HG03139 (cell line): ENCODE results near the gene AGBL4.
A peak's percentile ranks its signal among the peaks of the same experiment; 100 is the strongest.

Experiments used
- ATAC-seq: cut with Tn5 transposase; IDR thresholded peaks from one replicate; pipeline ENCODE4 v1.9.1; 2021; ENCODE audit not compliant: unreplicated experiment

The AGBL4 gene

DNA sequence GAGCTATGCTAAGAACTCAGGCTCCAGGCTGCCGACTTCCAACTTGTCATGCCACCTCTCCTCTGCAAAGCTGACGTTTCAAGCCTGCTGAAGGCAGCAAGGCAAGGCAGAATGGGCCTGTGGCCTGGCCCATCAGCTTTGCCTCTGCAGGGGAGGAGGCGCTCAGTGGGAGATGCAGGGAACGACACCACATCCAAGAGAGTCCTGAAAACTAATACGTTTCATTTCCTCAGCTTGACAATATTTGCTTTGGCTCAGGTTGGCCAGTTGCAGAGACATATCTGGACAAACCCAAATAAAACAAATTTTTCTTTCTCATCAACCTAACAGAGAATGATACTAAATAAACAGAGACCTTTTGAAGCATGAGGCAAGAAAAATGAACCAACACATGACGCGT, 1282.4 kb downstream of the AGBL4 start:
- ATAC-seq: no peak

DNA sequence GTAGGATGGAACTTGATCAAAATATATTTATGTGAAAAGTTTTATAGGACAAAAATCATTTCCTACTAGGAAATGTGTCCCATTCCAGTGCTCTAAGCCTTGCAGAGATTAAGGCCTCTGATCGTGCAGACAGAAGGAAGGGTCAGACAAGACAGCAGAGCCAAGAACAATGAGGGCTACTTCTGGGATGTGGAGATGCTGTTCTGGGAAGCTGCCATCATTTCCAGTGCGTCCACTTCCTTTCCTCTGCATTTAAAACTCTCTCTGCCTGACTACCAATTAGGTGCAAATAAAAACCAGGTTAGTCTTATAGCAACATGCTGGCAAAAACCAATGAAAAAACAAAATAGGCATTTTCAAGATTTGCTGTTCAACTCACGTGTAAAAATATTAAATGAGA, 1283.1 kb downstream of the AGBL4 start:
- no peak for ATAC-seq

DNA sequence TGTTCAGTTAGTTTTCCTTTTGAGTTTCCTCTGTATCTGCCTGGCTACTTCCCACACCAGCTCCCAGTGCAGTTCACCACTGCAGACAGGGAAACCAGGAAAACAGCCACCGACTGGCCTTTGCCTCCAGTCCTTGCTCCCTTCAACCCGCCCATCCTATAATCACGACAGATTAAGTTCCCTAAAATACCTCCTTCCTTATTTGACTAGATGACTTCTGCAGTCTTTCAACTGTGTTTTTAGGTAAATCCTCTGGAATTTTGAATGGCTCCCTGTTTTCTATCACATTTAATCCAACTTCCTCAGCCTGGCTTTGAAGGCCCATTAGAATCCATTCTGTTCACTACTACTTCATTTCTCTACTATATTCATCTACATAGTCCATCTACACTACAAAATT, 1284.7 kb downstream of the AGBL4 start:
- no peak for ATAC-seq

DNA sequence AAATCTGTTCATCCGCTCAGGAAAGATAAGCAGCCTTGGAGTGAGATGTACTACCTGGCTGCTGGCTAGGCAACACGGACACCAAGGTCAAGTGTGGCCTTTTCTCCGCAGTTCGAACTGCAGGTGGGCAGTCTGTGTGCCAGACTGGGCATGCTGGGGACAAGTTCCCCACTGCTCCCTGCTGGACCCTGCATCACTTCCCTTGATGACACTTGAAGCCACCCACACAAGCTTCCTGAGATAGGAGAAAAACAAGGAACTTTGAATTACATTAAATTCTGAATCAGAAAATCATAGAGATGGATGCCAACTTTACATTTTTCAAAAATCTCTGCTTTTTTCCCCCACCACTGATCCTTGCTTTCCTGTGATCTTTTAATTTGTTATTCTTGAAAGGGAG, 1285.4 kb downstream of the AGBL4 start:
- no peak for ATAC-seq

DNA sequence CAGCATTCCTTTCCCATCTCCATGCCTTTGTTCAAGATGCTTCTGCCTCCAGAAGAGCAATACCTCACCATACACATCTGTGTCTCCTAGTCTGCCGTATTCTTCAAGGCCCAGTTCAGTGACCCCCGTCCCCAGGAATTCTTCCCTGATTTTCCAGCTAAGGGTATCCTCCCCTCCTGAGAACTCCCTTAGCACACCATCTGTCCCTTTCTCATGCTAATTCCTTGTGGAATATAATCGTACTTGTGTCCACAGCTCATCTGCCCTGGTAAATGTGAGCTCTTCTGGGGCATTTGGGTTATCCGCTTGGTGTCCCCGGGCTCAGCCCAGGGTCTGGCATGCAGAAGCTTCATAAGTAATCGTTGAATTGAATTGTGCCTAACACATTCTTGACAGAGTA, 1288.0 kb downstream of the AGBL4 start:
- no peak for ATAC-seq

DNA sequence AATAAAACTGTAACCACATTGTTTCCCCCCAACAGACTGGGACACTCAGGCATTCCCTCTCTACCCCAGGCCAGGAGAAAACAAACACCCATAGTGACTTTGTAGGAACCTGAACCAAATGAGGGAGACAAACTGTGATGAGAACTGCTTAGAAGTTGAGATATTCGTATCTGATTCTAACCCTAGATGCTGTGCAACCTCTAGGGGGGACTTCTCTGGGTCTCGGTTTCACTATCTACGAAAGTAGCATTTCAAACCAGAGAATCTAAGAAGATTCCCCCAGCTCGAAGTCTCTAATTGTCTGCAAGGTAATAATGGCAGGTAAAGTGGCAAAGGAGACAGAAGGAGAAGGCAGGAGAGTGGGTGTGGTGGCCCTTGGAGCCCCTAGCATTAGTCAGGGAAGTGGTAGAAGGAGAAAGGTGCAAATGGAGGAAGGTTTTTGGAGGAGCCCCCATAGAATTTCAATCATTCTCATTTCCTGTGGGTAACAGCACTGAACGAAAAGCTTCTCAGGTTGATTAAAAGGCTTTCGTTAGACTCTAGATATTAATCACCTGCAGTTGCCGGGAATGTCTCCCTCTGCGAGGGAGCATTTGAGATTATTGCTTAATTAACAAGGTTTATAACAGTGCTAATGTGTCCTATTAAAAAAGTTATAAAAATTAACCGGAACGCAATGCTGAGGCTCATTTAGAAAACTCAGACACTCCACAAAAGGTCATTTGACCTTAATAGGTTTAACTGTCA, 1293.4 kb downstream of the AGBL4 start:
- peak; percentile 59 for ATAC-seq

DNA sequence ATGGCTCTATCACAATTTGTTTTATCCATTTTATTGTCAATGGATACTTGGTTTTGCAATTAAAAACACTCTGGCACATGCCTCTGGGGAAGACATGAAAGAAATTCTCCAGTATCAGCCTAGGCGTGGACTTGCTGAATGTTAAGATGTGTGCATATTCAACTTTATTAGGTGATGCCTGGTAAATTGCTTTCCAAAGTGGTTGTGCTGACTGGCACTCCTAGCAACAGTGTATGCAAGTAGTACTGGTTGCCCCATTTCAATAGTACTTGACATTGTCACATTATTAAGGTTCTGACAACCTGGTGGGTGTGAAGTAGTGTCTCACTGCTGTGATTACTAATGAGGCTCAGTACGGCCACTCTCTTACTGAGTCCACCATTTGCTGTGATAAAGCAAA, 1295.2 kb downstream of the AGBL4 start:
- ATAC-seq: no peak

DNA sequence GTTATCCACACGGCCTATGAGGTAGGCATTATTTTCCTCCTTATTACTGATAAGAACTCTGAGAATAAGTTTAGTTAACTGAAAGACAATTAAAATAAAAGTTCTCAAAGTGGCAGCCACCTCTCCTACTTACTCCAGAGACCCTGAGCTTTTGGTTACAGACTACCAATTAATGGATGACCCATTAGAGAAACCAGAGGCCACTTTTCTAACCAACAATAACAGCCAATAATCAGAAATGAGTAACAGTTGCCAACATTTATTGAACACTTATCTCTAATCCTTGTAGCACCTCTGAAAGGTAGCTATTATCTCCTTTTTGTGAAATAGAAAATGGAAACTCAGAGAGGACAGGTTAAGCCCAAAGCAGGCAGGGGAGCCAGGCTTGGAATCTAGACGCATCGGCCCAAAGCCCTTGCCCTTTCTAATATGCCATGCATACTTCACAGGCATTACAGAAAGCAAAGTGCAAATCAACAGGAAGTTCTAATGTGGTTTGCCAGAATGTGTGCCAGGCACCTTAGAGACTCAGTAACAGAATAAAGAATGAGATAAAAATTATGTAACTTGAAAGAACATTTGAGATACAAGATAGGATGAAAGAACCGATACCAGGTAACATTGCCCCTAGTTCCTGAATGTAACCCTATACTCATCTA, 1297.1 kb downstream of the AGBL4 start:
- ATAC-seq: no peak

DNA sequence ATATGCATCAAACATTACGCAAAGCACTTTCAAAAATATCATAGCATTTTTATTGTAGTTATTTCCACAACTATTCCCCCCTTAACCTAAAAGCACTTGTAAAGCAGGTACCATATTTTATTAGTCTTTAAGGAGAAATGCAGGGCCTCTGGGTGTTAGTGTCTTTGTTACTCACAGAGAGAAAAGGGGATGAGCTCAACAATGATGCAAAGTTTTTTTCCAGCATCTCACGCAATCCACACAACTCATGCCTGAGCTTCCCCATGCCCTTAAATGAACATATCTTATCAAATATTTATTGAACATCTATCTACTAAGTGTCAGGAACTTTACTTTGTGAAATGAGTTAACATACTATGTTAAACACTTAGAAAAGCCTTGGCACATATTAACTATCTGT, 1297.6 kb downstream of the AGBL4 start:
- no peak for ATAC-seq

DNA sequence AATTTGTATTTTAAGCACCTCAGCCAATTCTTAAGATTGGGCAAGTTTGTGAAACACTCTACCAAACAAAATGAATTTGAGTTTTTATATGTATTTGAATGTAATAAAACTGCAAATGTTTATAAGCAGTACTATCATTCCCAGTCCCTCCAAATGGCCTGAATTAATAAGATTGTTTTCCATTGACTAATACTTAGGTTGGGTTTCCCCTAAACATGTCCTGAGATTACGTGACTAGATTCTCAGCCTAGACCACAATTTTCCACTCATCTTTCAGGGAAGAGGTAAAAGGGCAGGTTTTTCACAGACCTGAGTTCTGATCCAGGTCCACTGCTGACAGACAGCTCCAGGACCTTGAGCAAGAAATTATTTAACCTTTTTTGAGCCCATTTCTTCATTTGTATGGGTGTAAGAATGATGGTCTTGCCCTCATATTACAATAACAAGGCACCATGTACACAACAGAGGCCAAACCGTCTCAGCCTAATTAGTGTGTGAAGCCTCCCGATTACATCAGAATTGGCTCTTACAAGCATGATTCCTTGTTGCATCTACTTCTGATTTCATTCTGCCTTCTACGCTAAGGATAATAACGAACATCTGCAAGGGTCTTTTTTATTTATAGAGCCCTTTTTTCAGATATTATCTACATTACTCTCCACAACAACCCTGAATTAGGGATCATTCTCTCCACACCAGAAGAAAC, 1298.3 kb downstream of the AGBL4 start:
- no peak for ATAC-seq

DNA sequence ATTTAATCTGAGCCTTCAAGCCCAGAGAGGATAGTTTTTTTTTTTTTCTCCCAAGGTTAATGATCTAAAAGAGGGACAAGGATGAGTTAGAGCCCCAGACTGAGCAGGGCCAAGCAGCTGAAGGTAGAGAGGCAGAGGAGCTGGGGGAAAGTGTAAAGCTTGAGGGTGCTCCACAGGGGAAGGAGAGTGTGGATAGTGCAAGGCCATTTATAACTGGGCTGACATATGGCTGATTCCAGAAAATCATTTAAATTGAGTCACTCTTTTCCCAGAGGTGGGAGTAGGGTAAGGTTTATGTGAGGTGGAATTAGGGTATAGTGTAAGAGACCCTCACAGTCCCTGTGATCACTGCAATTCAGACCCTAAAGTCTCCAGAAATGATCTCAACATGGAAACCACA, 1302.8 kb downstream of the AGBL4 start:
- no peak for ATAC-seq

DNA sequence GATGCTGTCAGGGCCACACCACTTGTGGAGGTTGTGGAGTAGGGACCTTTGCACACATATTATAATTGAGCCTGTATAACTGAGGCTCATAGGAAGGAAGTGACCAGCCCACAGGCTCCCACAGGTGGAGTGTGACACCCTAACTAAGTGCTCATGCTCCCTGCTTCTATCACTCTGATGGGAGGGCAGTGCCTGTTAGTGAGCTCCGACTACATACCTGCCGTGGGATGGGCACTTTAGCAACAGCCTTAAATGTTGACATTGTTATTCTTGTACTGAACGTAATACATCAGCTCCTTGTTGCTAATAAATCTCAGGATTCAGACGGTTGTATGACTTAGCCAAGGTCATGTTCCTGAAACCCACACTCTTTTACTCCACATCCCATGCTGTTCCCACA, 1305.0 kb downstream of the AGBL4 start:
- ATAC-seq: no peak

DNA sequence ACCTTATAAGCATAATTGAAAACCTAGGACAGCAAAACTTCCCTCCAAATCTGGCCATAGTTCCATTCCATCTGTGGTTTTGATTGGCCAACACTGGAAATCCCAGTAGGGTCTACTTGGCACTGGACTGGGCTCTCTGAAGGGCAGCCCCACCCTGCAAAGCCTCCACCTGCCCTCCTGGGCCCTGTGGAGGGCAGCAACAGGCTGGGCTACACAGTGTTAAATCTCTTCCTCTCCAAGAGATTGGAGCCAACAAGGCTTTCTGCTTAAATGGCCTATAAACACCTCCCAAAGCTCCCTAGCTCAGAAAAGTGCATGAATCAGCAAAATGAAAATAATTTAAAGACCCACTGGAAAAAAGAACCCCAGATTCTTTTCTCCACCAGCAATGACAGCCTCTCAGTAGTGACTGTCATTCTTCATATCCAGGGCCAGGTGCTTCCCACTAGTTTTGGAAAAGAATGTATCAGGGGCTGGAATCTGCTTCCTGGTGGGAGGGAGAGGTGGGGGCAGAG, 1305.6 kb downstream of the AGBL4 start:
- ATAC-seq: no peak

DNA sequence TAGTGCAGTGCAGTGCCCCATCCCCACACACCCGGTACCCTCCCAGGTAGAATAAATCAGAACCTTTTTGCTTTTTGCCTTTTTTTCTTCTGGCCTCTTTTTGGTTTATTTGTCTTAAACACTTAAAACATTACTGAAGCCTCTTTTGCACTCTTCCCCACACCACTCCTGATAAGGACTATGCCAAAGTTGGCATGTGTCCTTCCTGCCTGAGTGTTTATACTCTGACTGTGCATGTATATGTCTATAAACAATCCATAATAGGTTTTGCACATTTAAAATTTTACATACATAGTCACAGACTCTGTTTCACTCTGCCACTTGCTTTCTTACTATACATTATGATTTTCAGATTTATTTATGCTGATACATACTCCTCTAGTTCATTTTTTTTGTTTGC, 1306.7 kb downstream of the AGBL4 start:
- no peak for ATAC-seq

DNA sequence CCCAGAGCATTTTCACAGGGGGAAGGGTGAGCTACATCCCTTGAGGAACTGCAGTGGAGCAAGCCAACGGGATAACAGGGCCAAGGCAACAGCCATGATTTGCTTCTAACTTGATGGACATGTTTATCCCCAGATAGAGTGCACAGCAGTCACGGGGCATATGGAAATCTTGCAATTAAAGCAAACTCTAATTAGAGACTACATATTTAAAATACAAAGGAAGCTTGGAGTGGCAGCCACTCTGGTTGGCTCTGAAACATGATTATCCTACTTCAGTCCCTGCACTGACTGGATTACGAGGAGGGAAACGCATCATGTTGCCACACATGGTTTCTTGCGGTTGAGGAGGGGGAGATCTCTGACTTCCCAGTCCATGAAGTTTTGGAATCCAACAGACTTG, 1307.8 kb downstream of the AGBL4 start:
- no peak for ATAC-seq

DNA sequence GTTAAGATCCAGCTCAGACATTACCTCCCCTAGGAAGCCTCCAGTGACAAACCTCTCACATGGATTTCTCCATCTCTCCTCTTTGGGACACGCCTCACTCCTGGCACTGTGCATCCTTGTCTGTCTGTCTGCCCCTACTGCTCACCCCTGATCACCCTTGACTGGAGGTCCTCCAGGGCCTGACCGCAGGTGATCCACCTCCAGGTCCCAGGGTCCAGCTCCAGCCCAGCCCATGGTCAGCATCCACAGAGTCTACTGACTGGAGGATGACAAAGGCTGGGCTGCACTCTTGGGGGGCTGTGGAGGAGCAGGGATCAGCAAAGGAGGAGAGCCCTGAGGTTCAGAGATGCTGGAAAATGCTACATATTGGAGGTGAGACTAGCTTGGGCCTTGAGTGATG, 1312.8 kb downstream of the AGBL4 start:
- ATAC-seq: no peak

DNA sequence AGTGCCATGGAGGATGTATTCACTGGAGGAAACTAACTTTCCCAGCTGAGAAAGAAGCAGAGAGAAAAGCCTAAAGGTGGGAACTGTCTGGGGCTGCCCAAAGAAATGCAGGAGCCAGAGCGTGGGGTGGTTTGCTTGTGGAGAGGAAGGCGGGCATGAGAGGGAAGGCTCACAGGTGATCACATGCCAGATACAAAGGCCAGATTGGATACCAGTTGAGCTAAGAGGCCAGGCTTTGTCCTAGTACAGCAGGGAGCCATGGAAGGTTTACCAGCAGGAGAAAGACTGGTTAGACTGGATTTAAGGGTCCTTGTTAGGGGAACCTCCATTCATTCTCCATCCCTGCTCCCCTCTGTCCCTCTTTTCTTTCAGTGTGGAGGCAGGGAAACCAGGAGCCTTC, 1313.4 kb downstream of the AGBL4 start:
- ATAC-seq: no peak

DNA sequence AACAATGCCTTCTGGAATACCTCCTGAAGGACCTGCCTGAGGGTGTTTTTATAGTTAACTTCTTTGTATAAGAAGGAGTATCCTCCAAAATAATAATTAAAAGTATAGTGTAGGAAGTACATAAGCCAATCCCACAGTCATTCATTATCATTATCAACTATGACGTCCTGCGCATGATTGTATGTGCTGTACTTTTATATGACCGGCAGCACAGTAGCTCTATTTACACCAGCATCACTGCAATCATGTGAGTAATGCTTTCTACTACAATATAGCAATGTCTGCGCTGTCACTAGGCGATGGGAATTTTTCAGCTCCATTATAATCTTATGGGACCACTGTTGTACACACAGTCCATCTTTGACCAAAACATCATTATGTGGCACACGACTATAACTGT, 1319.0 kb downstream of the AGBL4 start:
- no peak for ATAC-seq

DNA sequence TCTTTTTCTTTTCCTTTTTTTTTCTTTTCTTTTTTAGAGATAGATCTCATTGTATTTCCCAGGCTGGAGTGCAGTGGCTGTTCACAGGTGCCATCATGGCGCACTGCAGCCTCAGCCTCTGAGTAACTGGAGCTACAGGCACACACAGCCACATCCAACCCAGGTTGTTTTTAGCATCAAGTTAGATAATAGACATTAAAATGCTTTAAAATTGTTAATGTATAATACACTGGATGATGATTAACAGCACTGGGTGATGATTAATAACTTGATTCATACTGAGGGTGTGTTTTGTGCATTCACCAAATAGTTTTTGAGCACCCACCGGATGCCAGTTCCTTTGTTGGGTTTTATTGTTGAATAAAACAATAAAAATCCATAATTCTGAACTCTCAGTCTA, 1322.3 kb downstream of the AGBL4 start:
- peak; percentile 49 for ATAC-seq

DNA sequence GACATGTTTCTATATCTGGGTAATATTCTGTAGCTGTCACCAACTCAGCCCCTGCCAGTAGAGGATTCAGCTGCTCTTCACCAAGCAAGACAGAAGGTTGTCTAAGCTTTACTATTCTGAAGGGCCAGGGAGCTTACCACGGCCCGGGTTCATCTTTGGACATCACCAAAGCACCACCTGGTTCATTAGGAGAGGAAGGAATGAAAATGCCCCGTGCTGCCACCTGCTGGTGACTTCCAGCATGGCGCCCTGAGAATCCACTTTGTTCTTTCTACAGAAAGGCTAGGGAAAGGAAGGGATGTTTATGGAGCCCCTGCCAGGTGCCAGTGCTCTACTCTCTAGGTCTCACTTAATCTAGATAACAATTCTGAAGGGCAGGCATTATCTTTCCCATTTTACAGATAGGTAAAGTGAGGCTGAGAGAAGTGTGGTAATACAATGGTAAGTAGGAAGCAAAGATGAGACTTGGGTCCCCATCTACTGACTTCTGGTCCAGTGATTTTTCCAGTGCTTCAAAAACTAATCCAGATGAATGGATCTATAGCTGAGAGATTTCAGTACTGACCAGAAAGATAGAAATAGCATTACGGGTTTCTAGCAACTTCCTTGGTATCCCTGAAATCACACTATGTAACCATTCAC, 1326.6 kb downstream of the AGBL4 start:
- peak; percentile 65 for ATAC-seq

DNA sequence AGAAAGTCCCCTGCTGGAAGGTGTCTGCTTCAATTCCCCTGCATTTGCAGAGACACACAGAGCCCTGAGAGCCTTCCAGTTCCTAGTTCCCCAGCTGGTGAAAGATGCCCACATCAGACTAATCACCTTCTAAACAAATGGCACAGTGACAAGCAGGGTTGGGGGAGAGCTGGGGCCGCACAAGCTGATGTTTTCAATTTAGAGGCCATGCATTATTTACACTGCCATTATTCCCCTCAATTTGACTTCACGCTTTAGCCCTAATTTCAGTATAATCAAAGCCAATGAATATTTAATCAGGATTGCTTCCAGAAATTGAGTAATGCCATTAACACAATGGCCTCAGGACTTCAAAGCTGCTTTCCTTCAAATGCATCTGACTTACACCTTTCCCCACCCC, 1328.6 kb downstream of the AGBL4 start:
- no peak for ATAC-seq
